Left cardiac atrium (tissue), 4 donors: Measurements from ENCODE around the gene WIPF1. TPM values are rescaled to one million over a fixed set of nuclear protein-coding genes. Genes with fewer than 3 reads are reported as not detected.

Experiments used
- ATAC-seq, 2 donors: fragments of 200-7000 bp; cut with Tn5 transposase; one replicate each; pipeline ENCODE4 v1.9.1; 2020; ENCODE audit warnings: mild to moderate bottlenecking in 2 of 2, moderate library complexity in 2 of 2
- DNase-seq: peaks from one replicate; pipeline ENCODE4 v3.0.0-alpha.2; 2020
- intact Hi-C, 2 donors: fragments of 100-400 bp; cut with DNase I; formaldehyde crosslinking; loops; one replicate each; pipeline versions ENCODE4 v1.14.1 to v1.15.1; 2022 to 2023
- total RNA-seq, 2 donors: library from RNA; stranded (reverse); fragmentation: NEBNext Ultra II Directional; extraction: Animal tissue kit (Norgen Biotek cat#: 25700); gene quantifications; one replicate each; pipeline ENCODE4 v1.2.1, GENCODE V29; 2021
- donor health status: DM: no; HTN: yes; CAD: no.
- donor health status: DM: no; HTN: yes; CAD: no; lungs with severe emphysema.
- donor health status: DM: yes; HTN: yes; CAD: no.
- donor health status: Dilated cardiomyopathy.

WIPF1 gene
- total RNA-seq, 2 donors from 2014 or later, result 25.1 to 29.9 TPM

DNA sequence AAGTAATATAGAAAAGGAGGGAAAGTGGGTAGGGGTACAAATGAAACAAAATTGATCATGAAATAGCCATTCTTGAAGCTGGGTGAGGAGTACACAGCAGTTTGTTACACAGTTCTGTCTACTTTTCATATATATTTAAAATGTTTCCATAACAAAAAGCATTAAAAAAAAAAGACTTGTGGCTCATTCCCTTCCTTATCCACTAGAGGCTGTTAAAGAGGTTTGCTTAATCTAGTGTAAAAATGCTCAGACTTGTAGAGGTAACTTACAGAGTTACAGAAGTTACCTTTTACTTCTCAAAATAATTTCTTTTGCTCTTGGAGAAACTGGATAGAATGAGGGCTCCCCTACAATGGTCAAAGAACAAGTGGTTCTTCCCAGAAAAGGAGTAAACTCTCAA lies 8.1 kb upstream of the WIPF1 start:
- no peak for DNase-seq
- no peak for ATAC-seq
- intact Hi-C loops, result loop anchor here in 1 of 2 donors (10.0 kb wide), 1 partner anchor 141 kb away; no protein-coding TSS in a partner anchor

DNA sequence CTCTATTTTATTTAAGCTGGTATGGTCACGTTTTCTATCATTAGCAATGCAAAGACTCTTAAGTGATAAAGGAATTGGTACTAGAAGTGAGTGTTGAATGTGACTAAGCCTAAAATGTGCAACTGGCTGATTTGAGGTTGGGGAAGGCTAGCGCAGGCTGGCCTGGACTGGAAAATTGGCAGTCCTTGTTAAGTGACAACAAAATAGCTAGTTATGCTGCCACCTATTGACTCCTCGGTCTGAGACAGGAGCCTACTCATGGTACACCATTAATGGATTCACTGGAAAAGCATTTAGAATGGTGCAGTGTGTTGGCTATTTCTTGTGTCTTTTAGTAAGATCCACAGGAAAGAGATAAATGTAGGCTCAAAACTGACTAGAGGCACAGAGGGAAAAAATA lies 5.7 kb upstream of the WIPF1 start:
- intact Hi-C loops, result loop anchor here (1.0 to 10.0 kb wide), 2 partner anchors 138 to 141 kb away; no protein-coding TSS in a partner anchor
- peak; percentile 46 for DNase-seq
- ATAC-seq, result peak; percentile 74 to 90

DNA sequence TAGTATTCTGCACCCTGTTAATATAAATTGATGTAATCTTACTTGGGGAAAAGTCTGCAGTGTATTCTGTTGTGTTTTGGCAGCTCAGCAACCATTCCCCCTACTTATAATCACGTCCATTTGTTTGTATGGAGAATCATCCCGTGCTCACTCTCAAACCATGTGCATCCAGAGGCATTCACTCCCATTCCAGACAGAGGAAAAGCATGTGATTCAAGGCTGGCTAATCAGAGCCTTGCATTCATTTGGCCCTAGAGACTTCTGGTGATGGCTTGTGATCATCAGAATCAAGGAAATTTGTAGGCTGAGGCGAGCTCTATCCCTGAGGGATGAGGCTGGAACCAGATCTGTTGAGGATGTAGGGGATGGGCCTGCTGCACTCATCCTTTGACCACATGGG lies 5.1 kb upstream of the WIPF1 start:
- ATAC-seq (no peak), DNase-seq (no peak)
- intact Hi-C loops, result loop anchor here (1.0 to 10.0 kb wide), 2 partner anchors 138 to 140 kb away; no protein-coding TSS in a partner anchor

- intact Hi-C loops, result loop anchor here in 1 of 2 donors (10.0 kb wide), 1 partner anchor 136 kb away; no protein-coding TSS in a partner anchor
- DNase-seq, result no peak
- peak in 1 of 2 donors; percentile 28 for ATAC-seq
Measured at GRCh38 chr2:174600349-174600748, 2.7 kb upstream of the WIPF1 start.

DNA sequence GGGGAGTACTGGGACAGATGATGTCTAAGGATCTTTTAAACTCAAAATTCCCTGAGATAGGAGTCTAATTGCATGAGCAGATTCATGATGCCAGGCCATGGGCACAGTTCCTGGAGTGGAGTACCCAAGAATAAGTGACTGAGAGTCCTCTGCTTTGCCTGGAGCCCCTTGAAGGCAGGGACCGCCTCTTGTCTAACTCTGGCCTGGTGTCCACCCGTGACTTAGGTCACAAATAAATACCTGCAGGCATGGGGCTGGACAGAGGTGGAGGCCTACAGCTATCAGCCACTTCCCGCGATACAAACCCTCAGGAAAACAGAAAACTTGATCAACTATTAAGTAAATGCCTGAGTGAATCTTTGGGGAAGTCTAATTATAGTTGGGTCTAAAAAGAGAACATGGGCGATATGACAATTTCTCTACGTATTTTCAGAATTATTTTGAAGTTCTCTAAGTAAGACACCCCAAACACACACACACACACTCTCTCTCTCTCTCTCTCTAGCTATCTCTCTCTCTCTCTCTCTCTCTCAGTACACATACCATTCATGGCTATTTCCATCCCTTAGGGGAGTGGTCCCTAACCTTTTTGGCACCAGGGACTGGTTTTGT lies 1.8 kb upstream of the WIPF1 start:
- intact Hi-C loops, result no loop called here
- DNase-seq, result no peak
- ATAC-seq, result no peak

DNA sequence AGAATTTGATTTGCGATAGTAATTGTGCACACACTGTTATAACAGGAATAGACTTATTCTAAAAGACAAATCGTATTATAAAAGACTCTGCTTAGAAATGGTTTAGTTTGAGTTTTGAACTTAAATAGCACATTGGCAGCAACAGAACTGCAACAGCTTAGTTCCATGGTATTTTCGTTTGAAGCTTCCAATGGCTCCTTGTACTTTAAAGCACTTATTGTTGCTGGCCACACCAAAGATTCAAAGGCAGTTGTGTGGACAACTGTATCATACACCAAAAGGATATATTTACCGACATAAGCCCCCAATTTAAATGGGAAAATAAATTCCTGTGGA lies 627 bp downstream of the WIPF1 start:
- DNase-seq, result no peak
- intact Hi-C loops, result no loop called here
- no peak for ATAC-seq

DNA sequence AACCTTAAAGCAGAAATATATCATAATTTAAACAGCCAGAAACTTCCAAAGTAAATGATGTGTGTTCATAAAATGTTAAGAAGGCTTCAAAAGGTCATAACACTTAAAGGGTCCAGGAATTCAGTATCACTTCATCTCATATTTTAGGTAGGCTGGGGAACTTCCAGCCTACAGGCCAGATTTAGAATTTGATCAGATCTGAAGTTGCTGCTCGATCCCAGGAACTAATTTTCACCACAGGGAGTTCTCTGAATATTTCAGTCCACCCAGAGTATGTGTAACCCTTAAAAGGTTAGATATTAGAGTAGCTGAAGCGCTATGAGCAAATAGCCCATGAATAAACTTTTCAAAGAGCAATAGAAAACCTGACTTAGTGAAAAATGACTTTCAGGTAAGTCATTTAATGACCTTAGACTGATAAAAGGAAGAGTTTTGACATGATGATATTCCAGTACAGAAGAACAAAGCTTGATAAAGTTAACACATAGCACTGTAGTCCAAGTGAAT lies 1.7 kb downstream of the WIPF1 start:
- intact Hi-C loops, result no loop called here
- DNase-seq (no peak), ATAC-seq (no peak)

GRCh38 chr2:174595116-174595809 lies 2.3 kb downstream of the WIPF1 start:
- intact Hi-C loops, result no loop called here
- DNase-seq (no peak), ATAC-seq (no peak)

DNA sequence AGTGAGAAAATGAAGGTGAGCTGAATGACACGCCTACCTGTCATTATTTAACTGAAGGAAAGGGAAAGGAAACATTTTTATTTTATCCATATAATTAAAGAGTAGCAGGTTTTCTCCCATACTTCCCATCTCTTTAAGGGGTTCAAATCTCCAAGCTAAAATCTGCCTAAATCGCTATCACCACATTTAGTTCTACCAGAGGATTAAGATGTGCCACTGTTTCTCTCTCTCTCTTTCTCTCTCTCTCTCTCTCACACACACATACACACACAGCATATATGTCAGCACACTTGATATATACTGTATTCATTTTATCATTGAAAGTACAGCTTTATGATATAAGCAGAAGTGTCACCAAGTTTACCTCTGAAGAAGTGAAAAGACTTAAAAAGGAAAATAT lies 3.1 kb downstream of the WIPF1 start:
- no peak for DNase-seq
- no peak for ATAC-seq
- intact Hi-C loops, result no loop called here

GRCh38 chr2:174593574-174594203 lies 3.9 kb downstream of the WIPF1 start:
- intact Hi-C loops, result no loop called here
- ATAC-seq, result peak; percentile 68 to 72
- no peak for DNase-seq

GRCh38 chr2:174593041-174593440 lies 4.6 kb downstream of the WIPF1 start:
- intact Hi-C loops, result no loop called here
- DNase-seq (no peak), ATAC-seq (no peak)

DNA sequence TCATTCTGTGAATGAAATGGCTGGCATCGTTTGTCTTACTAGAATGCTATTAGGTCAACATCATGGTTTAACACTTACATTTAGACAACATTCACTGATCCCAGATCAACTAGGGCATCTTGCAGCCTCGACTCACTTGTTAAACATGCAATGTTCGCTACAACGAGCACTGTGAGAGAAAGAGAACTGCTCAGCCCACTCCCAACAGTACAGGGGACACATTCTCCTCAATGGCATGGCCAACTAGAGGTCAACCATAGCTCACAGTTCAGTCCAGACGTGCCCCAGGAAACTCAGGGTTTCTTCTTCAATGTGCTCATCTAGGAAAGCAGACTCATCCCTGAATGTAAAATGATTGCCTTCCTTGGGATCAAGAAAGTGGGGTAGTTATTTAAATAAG lies 5.9 kb downstream of the WIPF1 start:
- intact Hi-C loops, result no loop called here
- ATAC-seq, result no peak
- no peak for DNase-seq

DNA sequence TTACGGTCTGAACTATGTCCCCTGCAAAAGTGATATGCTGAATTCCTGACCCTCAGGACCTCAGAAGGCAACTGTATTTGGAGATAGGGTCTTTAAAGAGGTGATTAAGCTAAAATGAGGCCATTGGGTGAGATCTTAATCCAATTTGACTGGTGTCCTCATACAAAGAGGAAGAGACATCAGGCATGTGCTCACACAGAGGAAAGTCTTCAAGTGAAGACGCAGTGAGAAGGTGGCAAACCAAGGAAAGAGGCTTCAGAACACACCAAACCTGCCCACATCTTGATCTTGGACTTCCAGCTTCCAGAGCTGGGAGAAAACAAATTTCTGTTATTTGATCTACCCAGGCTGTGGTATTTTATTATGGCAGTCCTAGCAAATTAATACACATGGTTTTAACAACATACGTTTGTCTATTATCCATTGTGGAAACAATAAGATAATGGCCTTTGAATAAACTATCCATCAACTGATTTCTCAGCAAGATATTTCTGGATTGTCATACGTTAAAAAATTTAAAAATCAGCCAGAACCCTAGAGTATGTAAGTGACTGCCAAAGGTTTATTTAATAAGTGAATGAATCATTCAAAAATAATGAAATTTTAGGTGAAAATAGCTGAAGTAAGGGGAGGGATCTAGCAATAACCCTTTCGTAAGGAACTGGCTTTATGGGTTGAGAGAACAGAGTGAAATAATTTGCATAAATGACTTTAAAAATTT lies 6.5 kb downstream of the WIPF1 start:
- ATAC-seq, result no peak
- intact Hi-C loops, result no loop called here
- DNase-seq, result no peak

DNA sequence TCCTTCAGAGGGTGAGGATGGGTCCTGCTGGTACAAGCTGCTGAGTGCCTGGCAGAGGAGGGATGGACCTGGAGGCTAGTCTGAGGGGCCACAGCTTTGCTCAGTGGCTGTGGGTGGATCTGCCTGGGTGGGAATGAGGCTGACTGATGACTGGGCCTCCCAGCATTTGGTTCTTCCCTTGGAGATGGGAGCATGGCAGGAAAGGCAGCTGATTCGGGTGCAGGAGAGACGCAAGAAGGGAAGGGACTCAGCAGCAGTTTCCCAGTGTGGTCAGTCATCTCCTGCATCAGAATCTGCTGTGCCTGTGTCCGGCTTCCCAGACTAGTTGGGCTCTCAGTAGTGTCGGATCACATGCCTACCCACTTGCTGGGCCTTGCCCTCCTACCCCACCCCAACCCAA lies 7.3 kb downstream of the WIPF1 start:
- no peak for DNase-seq
- intact Hi-C loops, result no loop called here
- no peak for ATAC-seq

DNA sequence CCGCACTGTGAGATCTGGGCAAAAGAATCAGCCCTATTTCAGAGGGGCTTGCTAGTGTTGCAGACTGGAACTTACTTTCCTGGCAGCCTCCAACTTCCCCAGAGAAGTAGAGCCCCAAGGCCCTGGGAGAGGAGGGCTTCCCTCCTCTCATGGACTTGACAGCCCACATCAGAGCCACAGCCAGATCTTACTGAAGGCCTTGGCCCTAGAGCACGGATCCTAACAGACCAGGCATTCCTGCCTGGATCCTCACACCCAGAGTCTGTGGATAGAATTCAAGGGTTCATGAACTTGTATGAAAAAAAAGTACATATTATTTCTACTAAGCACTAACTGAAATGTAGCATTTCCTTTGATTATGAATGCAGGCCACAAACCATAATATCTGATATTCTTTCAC lies 8.3 kb downstream of the WIPF1 start:
- no peak for ATAC-seq
- intact Hi-C loops, result no loop called here
- no peak for DNase-seq

GRCh38 chr2:174588463-174588862 lies 9.1 kb downstream of the WIPF1 start:
- intact Hi-C loops, result no loop called here
- ATAC-seq (peak; percentile 41 to 51), DNase-seq (no peak)

- DNase-seq (no peak), ATAC-seq (no peak)
- intact Hi-C loops, result no loop called here
Measured at GRCh38 chr2:174587579-174587978, 10.0 kb downstream of the WIPF1 start.

GRCh38 chr2:174586418-174587295 lies 10.9 kb downstream of the WIPF1 start:
- DNase-seq, result no peak
- intact Hi-C loops, result no loop called here
- ATAC-seq, result no peak
